NCI-H446 treated with DMSO at 0.1 percent for 48 hours (cell line): ENCODE measurements around the gene KDR.

Experiments
- DNase-seq: peaks from one replicate; lab custom pipeline; 2025; lab: John Stamatoyannopoulos, UW

Gene KDR

GRCh38 chr4:55125087-55125721 is at the start of gene KDR:
Gene KDR (minus strand): TSS chr4:55125595. CDS start chr4:55125293, 302 bp downstream.
- DNase-seq, result no peak

DNA sequence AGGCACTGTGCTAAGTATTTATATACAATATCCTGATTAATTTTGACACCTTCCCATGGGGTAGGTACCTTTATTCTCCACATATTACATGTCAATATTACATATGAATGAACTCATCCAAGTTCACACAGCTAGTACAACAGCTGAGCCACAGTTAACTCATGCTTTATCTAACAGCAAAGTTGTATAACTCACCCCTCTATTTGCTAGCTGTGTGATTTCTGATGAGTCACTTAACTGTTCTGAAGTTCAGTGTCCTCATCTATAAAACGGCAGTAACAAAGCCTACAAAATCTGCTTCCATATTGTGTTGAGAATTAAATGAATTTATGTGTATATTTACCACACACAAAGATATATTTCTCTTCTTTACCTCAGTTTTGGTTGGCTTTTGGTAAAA is 48.2 kb upstream of the KDR start:
- no peak for DNase-seq

GRCh38 chr4:55172694-55173287 is 47.4 kb upstream of the KDR start:
- no peak for DNase-seq

DNA sequence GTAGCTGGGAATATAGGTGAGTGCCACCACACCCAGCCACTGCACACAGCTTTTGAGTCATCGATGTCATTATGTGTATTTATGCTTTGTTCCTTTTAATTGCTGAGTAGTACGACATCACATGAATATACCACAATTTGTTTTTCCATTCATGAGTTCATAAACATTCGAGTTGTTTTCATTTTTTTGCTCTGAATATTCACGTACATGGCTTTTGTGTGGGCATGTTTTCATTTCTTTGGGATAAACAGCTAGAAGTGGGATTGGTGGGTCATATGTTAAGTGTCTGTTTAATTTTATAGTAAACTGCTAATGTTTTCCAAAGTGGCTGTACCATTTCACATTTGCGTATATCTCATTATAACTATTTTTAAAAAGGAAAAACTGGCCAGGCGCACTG is 45.1 kb upstream of the KDR start:
- no peak for DNase-seq

- DNase-seq, result no peak
These were observed 44.1 kb upstream of the KDR start for GRCh38 chr4:55169352-55169961.

DNA sequence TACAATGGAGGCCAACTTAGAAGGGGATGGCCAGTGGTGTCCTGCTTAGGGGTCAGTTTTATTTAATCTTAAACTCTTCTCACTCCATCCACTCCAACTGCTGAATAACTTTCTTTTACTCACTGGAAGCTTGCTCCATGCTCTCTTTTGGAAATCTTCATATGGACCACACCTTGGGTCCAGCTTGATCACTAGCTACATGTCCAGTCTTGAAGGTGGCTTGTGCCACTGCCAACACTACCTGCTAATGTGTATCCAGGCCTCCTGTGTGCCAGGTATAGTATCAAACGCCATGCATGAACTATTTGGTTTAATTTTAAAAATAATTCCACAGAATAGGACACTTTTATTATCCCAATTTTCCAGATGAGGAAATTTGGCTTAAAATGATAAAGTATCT is 37.0 kb upstream of the KDR start:
- DNase-seq, result no peak

DNA sequence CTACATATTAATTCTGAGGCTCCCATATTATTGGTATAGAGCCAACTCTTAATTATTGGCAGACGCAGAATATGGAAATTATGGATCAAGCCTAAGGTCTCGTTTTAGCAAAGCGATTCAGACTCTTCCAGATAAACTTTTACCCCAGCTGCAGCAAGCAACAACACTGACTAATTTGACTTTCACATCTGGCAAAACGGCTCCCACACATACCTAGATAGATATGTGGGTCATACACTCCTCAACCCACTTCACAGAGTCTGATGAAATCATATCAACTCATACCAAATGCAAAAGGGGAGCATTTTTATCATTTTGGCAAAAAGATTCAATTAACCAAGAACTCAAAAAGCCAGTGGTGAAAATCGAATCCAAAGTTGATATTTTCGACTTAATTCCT is 36.3 kb upstream of the KDR start:
- no peak for DNase-seq

DNA sequence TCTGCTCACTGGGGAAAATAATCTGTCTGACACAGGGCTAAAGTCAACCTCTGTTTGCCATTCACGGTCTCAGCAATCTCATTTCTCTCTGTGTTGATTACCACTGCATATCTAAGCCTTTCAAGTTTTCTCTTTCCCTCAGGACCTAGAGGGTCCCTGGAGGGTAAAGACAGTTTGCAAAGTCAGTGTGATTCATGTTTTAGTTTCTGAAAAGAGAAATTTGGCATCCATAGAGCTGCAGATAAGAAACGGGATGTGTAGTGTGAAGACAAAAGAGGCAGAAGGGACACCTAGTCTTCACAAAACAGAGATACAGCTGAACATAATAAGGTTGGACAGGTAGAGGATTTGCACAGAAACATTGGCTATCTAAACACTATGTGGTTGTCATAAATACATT is 34.5 kb upstream of the KDR start:
- DNase-seq, result no peak

GRCh38 chr4:55158957-55159356 is 33.6 kb upstream of the KDR start:
- no peak for DNase-seq

- no peak for DNase-seq
These were observed 32.3 kb upstream of the KDR start for GRCh38 chr4:55157559-55158277.

DNA sequence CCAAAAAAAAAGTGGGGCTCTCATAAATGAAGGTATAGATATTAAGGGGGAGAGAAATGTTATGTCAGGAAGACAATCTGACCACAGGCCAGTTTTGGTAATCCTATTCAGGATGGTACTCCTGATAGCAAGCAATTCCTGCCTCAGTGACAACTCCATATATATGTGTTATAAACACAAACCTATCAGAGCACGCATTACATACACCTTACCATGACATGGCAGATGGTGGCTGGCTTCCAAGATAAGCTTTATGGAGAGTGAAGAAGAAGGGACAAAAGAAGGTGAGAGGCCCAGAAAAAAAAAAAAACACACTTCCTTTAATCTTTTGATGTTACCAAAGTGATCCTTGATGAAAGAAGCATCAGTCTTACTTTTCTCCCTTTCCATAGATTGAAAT is 29.5 kb upstream of the KDR start:
- DNase-seq, result no peak

- DNase-seq, result no peak
These were observed 29.0 kb upstream of the KDR start for GRCh38 chr4:55154290-55154880.

DNA sequence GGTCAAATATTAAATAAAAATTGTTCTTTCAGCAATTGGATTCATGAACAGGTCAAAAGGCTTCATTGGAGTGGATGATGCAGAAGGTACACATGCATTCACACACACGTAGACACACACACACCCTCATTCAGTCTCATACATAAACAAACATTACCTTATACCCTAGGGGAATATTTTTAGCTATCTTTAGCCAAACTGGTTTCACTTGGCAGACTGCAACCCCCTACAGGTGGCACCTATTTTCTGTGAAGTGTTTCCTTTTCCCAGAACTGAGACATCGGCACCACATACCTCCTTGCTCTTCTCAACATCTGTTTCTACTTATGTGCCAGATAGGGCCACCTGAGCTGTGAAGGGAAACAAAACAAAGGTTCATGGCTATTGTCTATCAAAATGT is 18.5 kb upstream of the KDR start:
- DNase-seq, result no peak

GRCh38 chr4:55138367-55138766 is 13.0 kb upstream of the KDR start:
- DNase-seq, result no peak

GRCh38 chr4:55136634-55137033 is 11.2 kb upstream of the KDR start:
- no peak for DNase-seq

DNA sequence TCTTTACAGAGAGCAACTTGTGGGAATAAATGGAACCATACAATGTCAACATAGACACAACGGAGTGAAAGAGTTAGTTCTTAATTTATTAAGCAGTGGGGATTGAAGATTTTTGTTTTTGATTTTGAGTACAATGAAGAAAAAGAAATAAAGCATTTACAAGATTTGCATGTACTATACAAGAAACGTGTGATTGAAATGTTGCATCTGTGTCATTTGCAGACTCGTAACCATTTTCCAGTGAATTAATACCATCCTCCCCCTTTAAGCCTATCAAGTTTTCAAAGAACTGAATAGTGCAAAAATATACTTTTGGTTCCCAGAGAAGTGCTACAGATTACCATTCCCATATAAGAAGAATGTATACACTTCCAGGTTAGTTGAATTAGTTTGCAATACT is 8.6 kb upstream of the KDR start:
- no peak for DNase-seq

DNA sequence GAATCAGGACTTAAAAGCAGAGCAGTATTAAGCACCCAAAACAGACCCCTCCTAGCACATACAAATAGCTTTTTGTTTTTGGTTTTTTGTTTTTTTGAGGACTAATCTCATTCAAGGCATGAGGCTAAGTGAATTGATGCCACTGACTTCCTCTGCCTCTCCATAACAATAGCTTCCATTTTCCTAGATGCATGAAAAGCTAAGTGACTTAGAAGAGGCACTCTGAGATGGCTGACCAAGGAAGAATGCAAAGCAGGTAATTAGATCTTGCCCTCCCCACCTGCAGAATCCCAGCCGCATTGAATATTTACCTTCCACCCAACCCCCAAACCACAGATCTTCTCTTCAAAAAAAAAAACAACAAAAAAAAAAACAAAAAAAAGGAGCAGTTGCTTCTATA is 7.4 kb upstream of the KDR start:
- DNase-seq, result no peak

DNA sequence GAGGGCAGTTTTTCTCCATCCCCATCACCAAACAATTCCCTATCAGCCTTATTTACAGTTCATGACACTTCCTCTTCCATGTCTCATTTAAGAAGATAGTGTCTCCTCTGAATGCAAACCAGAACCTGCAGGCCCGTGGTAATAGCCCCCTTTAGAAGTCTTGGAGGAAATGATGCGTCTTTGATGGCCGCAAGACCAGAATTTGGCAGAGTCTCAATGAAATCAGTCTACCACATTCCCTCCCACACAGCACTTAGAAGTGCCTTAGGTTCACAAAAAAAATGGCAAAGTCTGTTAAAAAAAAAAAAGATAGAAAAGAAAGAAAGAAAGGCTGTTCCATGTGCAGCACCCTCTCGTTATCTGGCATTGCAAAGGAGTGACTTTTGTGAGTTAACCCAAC is 2.1 kb upstream of the KDR start:
- no peak for DNase-seq

- no peak for DNase-seq
These were observed 1.7 kb upstream of the KDR start for GRCh38 chr4:55127053-55127452.

DNA sequence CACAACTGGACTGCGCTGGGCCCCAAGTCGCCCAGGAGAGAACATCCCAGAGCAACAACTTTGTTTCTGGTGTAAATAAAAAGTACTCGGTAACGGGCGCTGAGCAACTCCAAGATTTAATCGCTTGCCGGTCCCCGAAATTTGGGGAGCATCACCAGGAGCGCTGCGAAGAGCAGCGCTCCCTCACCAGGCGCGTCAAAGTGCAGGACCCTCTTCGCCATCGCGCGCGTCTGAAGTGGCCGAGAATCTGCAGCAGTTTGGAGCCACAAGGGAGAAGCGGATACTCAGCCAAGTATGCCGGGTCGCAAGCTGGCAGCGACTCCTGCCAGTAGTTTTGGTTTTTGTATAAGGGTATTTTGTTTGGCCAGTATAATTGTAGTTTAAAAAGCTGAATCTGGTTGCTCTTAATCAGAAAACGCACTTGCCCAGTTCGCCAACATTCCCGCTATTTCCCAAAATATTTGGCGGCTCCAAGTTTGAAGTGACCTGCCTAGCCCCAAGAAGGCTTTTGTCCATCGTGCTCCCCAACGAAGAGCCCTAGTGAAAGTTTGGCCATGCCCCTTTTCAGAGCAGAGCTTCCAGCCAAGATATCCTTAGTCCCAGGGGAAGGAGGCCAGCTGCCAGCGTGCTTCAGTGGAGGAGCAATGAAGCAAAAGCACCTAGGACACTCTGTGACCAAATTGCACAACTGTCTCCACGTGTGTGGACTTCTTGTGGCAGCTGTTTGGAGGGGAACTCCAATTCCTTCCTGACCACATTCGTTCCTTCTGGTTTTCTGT is 557 bp upstream of the KDR start:
- no peak for DNase-seq

DNA sequence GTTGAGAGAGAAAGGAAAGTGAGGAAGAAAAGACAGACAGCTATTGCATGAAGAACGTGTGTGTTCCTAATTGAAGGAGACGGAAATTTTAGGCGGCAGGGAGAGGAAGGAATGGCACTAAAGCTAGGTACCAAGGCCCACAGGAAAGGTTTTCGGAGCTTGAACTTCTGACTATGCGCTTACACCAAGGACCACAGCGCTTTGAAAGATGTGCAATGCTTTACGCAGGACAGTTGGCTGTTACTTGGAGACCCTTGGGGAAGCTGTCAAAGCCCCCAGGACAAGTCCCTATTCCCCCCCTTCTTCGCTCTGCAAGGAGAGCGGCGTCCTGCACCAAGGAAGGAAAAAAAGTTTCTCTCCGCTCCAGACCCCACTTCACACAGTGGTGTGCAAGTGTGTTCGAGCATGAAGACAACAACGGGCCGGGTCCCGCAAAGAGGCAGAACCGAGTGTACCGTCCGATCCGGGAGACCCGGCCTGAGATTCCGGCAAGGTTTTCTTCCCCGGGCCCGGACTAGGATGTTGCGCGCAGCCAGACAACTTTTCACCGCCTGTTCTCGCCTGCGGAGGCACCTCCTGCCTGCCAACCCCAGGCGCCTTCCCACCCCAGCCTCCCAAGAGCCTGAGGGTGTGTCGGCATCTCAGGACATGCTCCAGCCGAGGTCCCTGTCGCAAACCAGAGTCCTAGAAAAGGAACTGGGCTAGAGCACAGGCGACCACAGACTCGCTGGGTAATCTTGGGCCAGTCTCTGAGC is 896 bp downstream of the KDR start:
- DNase-seq, result no peak
